Measurements from ENCODE around the gene NUDT12. TPM values are rescaled to one million over a fixed set of nuclear protein-coding genes. Genes with fewer than 3 reads are reported as not detected.

Gene NUDT12
- total RNA-seq, 1 experiment from 2014 or later: 11.3 TPM

DNA sequence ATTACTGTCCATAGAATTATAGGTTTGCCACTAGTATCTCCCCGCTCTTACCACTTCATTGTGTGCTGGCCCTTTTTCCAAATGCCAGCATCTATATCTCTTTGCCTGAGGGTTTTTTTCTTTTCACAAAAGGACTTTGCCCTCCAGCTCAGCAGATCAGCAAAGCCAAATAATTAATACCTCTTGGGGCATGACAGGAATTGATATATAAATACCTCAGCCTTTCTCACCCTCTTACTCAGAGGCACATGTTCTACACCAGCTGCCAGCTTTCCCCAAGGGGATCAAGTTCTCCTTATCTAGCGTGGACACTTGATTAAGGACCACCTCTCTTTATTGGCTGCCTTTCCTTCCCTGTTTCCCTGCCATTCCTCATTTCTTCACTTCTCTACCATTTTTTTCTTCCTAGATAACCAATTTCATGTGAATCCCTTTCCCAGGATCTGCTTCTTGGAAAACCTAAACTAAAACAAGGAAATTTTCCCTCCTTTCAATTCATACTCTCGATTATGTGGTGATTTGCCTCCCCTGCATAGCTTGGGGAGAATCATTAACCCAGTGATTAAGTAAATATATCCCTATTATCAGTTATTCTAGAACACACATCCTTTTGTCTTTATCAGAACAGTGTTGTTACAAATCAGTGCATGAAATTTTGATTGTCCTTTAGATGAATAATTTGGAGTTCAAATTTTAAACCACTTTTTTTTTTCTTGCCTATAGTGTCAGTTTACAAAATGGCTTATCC, 6.9 kb upstream of the NUDT12 start:
- Histone ChIP-seq H2BK12ac (ENCODE audit: insufficient read length, low read depth, low read length) (no peak overlapping the region), H3K4me1 (ENCODE audit: insufficient read depth, low read length) (no peaks in the 10 kb centered on the region; the same call in 1 of the 2 replicates), H3K79me1 (ENCODE audit: insufficient read depth, low read depth, low read length, poor library complexity, severe bottlenecking) (no peaks in the 10 kb centered on the region), H2AK5ac (ENCODE audit: insufficient read length, low read length) (no peak overlapping the region), H3K9ac (ENCODE audit: extremely low read depth, insufficient read length, low read length) (no peak overlapping the region), H3K4ac (ENCODE audit: low read depth, low read length) (no peak overlapping the region), H3T11ph (ENCODE audit: low read length) (no peak overlapping the region), H3K14ac (ENCODE audit: insufficient read depth, low read length) (no peak overlapping the region), H4K5ac (ENCODE audit: insufficient read length, low read depth, low read length) (no peak overlapping the region), H3K23ac (ENCODE audit: insufficient read length, low read depth, low read length) (no peak overlapping the region), H2BK15ac (ENCODE audit: low read depth, low read length) (no peak overlapping the region), H3K27me3 (ENCODE audit: insufficient read depth, low read length) (no peaks in the 10 kb centered on the region), H3K18ac (ENCODE audit: insufficient read length, low read depth, low read length) (no peak overlapping the region), H4K20me1 (ENCODE audit: control insufficient read depth, insufficient read depth, insufficient read length) (no peaks in the 10 kb centered on the region), H4K8ac (replicated peaks; ENCODE audit: insufficient read length, low read depth, low read length) (no peak overlapping the region), H3K27ac (ENCODE audit: insufficient read length, low read depth, low read length) (no peak overlapping the region), H3K9me3 (ENCODE audit: control insufficient read depth, low read depth, low read length) (no peaks in the 10 kb centered on the region), H2BK20ac (ENCODE audit: low read depth, low read length, poor library complexity, severe bottlenecking) (no peak overlapping the region), H3K79me2 (ENCODE audit: insufficient read depth, low read length) (no peaks in the 10 kb centered on the region), H2AFZ (ENCODE audit: low read length) (no peak overlapping the region), H2BK5ac (ENCODE audit: insufficient read length, low read length) (no peak overlapping the region), H3K23me2 (ENCODE audit: insufficient read length, low read depth, low read length, poor library complexity, severe bottlenecking) (no peaks in the 10 kb centered on the region), H3K56ac (ENCODE audit: insufficient read length, low read depth, low read length) (no peak overlapping the region), H2BK120ac (ENCODE audit: low read depth, low read length, poor library complexity, severe bottlenecking) (no peak overlapping the region), H4K91ac (ENCODE audit: insufficient read length, low read depth, low read length) (no peak overlapping the region), H3K4me2 (ENCODE audit: insufficient read depth, insufficient read length, low read length) (no peak overlapping the region)
- Mint-ChIP-seq H3K27ac (no peak overlapping the region; a peak in 1 of 7 replicates), H3K36me3 (ENCODE audit: insufficient read depth in 1 of 3, low read depth in 3 of 3) (no peaks in the 10 kb centered on the region; a peak in 1 of 7 replicates), H3K9me3 (no peaks in the 10 kb centered on the region), H3K4me3 (no peak overlapping the region), H3K4me1 (peaks cover 22% of the 10 kb centered on the region in 2 experiments), H3K27me3 (ENCODE audit: low read depth) (no peaks in the 10 kb centered on the region)
- TF ChIP-seq, protein P1, sequence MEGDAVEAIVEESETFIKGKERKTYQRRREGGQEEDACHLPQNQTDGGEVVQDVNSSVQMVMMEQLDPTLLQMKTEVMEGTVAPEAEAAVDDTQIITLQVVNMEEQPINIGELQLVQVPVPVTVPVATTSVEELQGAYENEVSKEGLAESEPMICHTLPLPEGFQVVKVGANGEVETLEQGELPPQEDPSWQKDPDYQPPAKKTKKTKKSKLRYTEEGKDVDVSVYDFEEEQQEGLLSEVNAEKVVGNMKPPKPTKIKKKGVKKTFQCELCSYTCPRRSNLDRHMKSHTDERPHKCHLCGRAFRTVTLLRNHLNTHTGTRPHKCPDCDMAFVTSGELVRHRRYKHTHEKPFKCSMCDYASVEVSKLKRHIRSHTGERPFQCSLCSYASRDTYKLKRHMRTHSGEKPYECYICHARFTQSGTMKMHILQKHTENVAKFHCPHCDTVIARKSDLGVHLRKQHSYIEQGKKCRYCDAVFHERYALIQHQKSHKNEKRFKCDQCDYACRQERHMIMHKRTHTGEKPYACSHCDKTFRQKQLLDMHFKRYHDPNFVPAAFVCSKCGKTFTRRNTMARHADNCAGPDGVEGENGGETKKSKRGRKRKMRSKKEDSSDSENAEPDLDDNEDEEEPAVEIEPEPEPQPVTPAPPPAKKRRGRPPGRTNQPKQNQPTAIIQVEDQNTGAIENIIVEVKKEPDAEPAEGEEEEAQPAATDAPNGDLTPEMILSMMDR (conservative IDR thresholded peaks at IDR 0.05): no peak
- no CpG with 5 or more reads among the region's 3 CpGs for WGBS (ENCODE audit: extremely low coverage, insufficient read length, low lambda C conversion rate)
- no peak for DNase-seq

All from H9 (cell line).